ENCODE data around the gene CT47C1.

Gene CT47C1

DNA sequence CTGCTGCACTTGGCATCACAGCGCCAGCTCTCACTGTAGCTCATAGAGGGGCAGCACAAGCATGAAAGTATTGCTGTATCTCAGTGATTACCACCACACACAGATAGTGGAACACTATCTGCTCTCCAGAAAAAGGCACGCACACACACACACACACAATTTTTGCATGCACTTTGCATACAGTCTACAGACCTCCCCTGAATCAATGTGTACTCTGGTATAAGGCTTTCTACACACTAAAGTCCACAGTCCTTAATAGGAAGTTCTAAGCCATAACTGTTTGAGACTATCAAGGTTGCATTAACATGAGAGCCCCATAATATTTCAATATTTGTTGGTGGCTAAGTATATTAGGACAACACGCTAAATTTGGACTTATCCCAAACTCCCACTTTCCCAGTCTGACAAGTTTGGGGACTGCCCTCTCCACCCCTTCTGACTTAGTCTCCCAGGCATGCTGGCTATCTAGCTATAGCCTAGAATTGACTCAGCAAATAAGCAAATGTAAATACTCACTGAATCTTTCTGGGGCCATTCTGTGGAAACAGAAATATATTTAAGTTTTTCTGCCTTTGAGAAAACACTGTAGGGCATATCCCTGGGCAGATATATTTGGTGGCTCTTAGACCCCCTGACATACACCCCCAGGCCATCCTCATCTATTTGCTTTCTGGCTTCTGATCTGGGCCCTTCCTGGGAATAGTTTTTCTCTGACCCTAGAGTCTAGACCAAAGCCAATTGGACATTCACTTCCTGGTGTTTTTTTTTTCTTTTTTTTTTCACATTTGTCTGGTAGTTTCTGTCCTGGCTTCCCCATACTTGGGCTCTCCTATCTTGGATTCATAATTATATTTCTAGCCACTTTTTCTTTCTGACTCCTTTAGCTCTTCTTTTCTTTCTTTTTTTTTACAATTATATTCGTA lies 36.4 kb upstream of the CT47C1 start:
- TF ChIP-seq EZH2 (IDR thresholded peaks at IDR 0.05; ENCODE audit: borderline replicate concordance, low read length): no peak
- TF ChIP-seq, protein P1, sequence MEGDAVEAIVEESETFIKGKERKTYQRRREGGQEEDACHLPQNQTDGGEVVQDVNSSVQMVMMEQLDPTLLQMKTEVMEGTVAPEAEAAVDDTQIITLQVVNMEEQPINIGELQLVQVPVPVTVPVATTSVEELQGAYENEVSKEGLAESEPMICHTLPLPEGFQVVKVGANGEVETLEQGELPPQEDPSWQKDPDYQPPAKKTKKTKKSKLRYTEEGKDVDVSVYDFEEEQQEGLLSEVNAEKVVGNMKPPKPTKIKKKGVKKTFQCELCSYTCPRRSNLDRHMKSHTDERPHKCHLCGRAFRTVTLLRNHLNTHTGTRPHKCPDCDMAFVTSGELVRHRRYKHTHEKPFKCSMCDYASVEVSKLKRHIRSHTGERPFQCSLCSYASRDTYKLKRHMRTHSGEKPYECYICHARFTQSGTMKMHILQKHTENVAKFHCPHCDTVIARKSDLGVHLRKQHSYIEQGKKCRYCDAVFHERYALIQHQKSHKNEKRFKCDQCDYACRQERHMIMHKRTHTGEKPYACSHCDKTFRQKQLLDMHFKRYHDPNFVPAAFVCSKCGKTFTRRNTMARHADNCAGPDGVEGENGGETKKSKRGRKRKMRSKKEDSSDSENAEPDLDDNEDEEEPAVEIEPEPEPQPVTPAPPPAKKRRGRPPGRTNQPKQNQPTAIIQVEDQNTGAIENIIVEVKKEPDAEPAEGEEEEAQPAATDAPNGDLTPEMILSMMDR (IDR thresholded peaks at IDR 0.05; ENCODE audit: low read length): no peak
- Histone ChIP-seq H3K9ac (ENCODE audit: low read length) (no peak overlapping the region), H3F3A (ENCODE audit: insufficient read depth, low read length) (no peaks in the 10 kb centered on the region), H3K27me3 (ENCODE audit: insufficient read depth, low read length) (no peaks in the 10 kb centered on the region; the same call in 1 of the 2 replicates), H3K9me2 (ENCODE audit: low read depth, low read length) (no peaks in the 10 kb centered on the region), H3K27ac (ENCODE audit: low read depth, low read length, poor library complexity, severe bottlenecking) (no peak overlapping the region), H3K4me3 (ENCODE audit: low read depth, low read length, poor library complexity, severe bottlenecking) (no peak overlapping the region), H3K36me3 (ENCODE audit: insufficient read depth, low read length) (no peaks in the 10 kb centered on the region), H3K79me2 (ENCODE audit: insufficient read depth, low read length) (no peaks in the 10 kb centered on the region), H3K4me2 (ENCODE audit: low read length) (no peak overlapping the region), H3K4me1 (ENCODE audit: insufficient read depth, low read length, severe bottlenecking) (no peaks in the 10 kb centered on the region), H3K9me3 (ENCODE audit: low read length) (no peaks in the 10 kb centered on the region), H4K20me1 (ENCODE audit: insufficient read depth, low read length) (no peaks in the 10 kb centered on the region), H2AFZ (ENCODE audit: low read length) (no peak overlapping the region)

DNA sequence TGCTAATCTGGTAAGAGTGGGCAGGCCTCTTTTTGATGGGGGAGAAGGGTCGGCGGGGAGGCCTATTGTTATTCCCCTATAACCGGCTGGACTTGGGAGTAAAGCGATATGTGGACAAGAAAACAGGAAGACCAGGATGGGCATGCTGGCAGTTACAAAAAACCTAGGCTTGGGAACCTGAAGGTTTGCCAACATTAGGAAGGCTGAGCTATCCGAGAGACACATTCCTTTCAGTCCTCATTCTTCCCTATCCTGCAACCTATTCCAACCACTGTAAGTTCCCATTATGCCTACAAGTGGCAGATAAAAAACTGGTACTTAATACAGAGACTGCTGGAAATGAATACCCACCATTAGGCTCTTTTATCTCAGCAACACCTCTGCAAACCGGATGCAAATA lies 32.4 kb upstream of the CT47C1 start:
- H3K4me2 ChIP-seq (ENCODE audit: low read length): no peak overlapping the region
- H3K4me1 ChIP-seq (ENCODE audit: insufficient read depth, low read length, severe bottlenecking): no peaks in the 10 kb centered on the region
- H3K27ac ChIP-seq (ENCODE audit: low read depth, low read length, poor library complexity, severe bottlenecking): no peak overlapping the region

DNA sequence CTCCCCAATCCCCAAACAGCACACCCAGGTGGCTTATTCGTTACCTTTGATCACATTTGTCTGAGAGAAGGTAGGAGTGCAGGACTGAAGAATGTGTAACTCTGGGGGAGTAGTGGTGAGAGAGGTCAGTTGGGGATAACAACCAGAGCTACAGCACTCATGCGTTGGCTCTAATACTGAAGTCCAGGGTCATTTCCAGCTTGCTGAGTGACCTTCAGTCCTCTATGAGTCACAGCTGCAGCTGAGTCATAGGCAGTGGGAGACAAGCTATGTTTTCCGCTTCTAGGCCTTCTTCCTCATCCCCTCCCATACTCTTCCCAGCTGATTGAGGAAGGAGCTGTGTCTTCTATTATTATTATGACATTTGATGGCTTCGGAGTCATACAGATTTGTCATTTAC lies 31.6 kb upstream of the CT47C1 start:
- no peak for TF ChIP-seq EZH2 (IDR thresholded peaks at IDR 0.05; ENCODE audit: borderline replicate concordance, low read length)
- TF ChIP-seq, protein P1 (IDR thresholded peaks at IDR 0.05; ENCODE audit: low read length): no peak
- no peak overlapping the region for H2AFZ ChIP-seq (ENCODE audit: low read length)

More for the DNA sequence above, 32.4 kb upstream of the CT47C1 start:
- H3K4me3 ChIP-seq (ENCODE audit: low read depth, low read length, poor library complexity, severe bottlenecking): no peak overlapping the region
- H3K79me2 ChIP-seq (ENCODE audit: insufficient read depth, low read length): no peaks in the 10 kb centered on the region
- no peak overlapping the region for H3K9ac ChIP-seq (ENCODE audit: low read length)
- H3F3A ChIP-seq (ENCODE audit: insufficient read depth, low read length): no peaks in the 10 kb centered on the region
- no peak for TF ChIP-seq EZH2 (IDR thresholded peaks at IDR 0.05; ENCODE audit: borderline replicate concordance, low read length)
- TF ChIP-seq, protein P1 (IDR thresholded peaks at IDR 0.05; ENCODE audit: low read length): no peak
- H2AFZ ChIP-seq (ENCODE audit: low read length): no peak overlapping the region
- no peaks in the 10 kb centered on the region for H3K9me2 ChIP-seq (ENCODE audit: low read depth, low read length)
- no peaks in the 10 kb centered on the region for H3K9me3 ChIP-seq (ENCODE audit: low read length)
- H3K36me3 ChIP-seq (ENCODE audit: insufficient read depth, low read length): no peaks in the 10 kb centered on the region
- H4K20me1 ChIP-seq (ENCODE audit: insufficient read depth, low read length): no peaks in the 10 kb centered on the region
- H3K27me3 ChIP-seq (ENCODE audit: insufficient read depth, low read length): no peaks in the 10 kb centered on the region

More for the DNA sequence above, 31.6 kb upstream of the CT47C1 start:
- no peak overlapping the region for H3K4me2 ChIP-seq (ENCODE audit: low read length)
- no peaks in the 10 kb centered on the region for H3F3A ChIP-seq (ENCODE audit: insufficient read depth, low read length)
- H3K9ac ChIP-seq (ENCODE audit: low read length): no peak overlapping the region
- H3K9me2 ChIP-seq (ENCODE audit: low read depth, low read length): no peaks in the 10 kb centered on the region
- H3K27ac ChIP-seq (ENCODE audit: low read depth, low read length, poor library complexity, severe bottlenecking): no peak overlapping the region
- no peaks in the 10 kb centered on the region for H3K9me3 ChIP-seq (ENCODE audit: low read length)
- no peaks in the 10 kb centered on the region for H3K79me2 ChIP-seq (ENCODE audit: insufficient read depth, low read length)
- no peaks in the 10 kb centered on the region for H3K4me1 ChIP-seq (ENCODE audit: insufficient read depth, low read length, severe bottlenecking)
- no peak overlapping the region for H3K4me3 ChIP-seq (ENCODE audit: low read depth, low read length, poor library complexity, severe bottlenecking)
- H3K36me3 ChIP-seq (ENCODE audit: insufficient read depth, low read length): no peaks in the 10 kb centered on the region
- no peaks in the 10 kb centered on the region for H4K20me1 ChIP-seq (ENCODE audit: insufficient read depth, low read length)
- no peaks in the 10 kb centered on the region for H3K27me3 ChIP-seq (ENCODE audit: insufficient read depth, low read length)
